ENCODE results near the gene CAB39L.

CAB39L gene

DNA sequence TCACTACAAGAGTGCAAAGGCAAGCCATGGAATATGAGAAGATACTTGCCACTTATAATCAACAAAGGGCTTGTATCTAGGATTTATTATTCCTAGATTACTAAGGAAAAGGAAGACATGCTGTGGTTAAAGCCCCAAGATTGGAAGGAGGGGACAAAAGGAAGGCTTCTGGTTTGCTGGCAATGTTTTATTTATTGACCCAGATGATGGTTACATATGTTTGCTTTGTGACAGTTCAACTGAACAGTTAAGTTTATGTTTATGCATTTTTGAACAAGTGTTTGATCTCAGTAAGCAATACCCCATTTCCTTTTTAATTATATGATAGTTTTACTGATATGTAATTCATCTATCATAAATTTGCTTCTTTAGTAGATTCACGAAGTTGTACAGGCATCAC is 155.9 kb downstream of the CAB39L start:
- CTCF ChIA-PET, result no interaction called here
- POLR2A ChIA-PET, result no interaction called here
- DNase-seq (ENCODE audit: extremely low spot score), result no peak
- TF ChIP-seq, protein P1, sequence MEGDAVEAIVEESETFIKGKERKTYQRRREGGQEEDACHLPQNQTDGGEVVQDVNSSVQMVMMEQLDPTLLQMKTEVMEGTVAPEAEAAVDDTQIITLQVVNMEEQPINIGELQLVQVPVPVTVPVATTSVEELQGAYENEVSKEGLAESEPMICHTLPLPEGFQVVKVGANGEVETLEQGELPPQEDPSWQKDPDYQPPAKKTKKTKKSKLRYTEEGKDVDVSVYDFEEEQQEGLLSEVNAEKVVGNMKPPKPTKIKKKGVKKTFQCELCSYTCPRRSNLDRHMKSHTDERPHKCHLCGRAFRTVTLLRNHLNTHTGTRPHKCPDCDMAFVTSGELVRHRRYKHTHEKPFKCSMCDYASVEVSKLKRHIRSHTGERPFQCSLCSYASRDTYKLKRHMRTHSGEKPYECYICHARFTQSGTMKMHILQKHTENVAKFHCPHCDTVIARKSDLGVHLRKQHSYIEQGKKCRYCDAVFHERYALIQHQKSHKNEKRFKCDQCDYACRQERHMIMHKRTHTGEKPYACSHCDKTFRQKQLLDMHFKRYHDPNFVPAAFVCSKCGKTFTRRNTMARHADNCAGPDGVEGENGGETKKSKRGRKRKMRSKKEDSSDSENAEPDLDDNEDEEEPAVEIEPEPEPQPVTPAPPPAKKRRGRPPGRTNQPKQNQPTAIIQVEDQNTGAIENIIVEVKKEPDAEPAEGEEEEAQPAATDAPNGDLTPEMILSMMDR (IDR thresholded peaks at IDR 0.05; ENCODE audit: control extremely low read depth, extremely low read depth, low read depth, missing control alignments), result no peak

DNA sequence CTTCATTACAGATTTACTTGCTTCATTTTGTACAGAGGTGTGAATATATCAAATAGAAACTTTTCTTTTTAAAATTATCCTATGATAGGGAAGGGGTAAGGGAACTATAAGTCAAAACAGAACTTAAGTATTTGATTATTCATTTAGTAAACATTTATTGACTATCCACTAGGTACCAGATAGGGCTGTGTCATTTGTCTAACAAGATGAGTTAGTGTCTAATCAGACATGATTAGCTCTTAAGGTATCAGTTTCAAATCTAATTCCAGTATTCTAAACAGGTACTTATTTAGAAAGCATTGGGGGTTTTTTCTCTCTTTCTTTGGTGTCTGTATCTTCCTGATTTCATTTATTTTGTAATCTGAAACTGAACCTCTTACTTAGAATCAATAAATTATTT is 164.0 kb downstream of the CAB39L start:
- DNase-seq (ENCODE audit: extremely low spot score), result no peak
- TF ChIP-seq, protein P1 (IDR thresholded peaks at IDR 0.05; ENCODE audit: control extremely low read depth, extremely low read depth, low read depth, missing control alignments), result no peak
- POLR2A ChIA-PET, result no interaction called here
- CTCF ChIA-PET, result interaction anchor here (1.0 to 6.5 kb wide), 21 partner anchors 9 to 530 kb away, joined by 3 to 44 read pairs (median 8); partner anchors contain the start of gene CDADC1

DNA sequence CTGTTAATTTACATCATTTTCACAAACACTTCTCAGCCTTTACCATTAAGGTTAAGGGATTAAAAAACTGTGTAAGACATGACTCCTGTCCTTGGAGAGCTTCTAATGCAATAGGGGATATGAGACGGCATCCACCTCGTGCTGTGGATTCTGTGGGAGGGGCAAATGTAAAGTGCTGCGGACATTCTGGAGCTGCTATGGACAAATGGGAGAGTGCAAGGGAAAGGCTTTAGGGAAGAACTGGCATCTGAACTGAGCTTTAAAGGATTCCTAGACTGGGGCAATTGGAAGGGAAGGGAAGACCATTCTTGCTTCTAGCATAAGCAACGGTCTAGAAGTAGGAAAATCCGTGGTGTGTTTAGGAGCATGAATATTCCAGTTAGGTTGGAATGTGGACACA is 164.8 kb downstream of the CAB39L start:
- ChIA-PET CTCF (interaction anchor here (0.9 to 6.5 kb wide), 16 partner anchors 9 to 529 kb away, joined by 3 to 44 read pairs (median 8); partner anchors contain the start of gene CDADC1), POLR2A (no interaction called here)
- TF ChIP-seq, protein P1 (IDR thresholded peaks at IDR 0.05; ENCODE audit: control extremely low read depth, extremely low read depth, low read depth, missing control alignments), result no peak
- no peak for DNase-seq (ENCODE audit: extremely low spot score)

DNA sequence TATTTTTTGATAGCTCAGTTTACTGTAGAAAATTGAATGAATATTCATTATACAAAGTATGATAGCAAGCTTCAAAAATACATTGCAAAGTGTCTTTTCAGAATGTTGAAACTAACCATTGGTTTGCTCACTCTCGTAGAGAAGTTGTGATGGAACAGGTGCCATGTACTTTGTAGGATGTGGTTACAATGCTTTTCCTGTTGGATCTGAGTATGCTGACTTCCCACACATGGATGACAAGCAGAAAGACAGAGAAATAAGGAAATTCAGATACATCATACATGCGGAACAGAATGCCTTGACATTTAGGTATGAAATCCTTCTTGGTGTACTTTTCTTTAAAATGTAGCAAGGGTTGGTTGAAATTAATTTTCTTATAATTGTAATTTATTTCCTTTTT is 165.7 kb downstream of the CAB39L start:
- ChIA-PET POLR2A (no interaction called here), CTCF (interaction anchor here (1.4 to 6.5 kb wide), 6 partner anchors 13 to 528 kb away, joined by 3 to 44 read pairs (median 11); partner anchors contain the start of gene CDADC1)
- TF ChIP-seq, protein P1 (IDR thresholded peaks at IDR 0.05; ENCODE audit: control extremely low read depth, extremely low read depth, low read depth, missing control alignments), result no peak

DNA sequence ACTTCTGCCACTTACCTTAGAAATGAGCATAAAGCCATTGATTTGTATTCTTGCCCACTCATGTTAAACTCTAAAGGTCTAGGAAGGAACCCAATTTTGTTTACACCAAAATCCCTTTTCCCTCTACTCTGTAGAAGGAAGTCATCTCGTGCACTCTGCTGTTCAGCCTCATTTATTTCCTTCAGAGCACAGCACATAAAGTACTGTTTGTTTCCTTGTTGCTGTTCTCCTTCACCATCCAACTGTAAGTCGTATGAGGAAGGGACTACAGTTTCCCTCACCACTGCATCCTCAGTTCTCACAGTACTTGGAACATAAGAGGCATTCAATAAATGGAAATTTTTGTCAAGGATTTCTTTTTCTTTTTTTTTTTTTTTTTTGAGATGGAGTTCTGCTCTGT is 171.6 kb downstream of the CAB39L start:
- no peak for DNase-seq (ENCODE audit: extremely low spot score)

More for the DNA sequence above, 165.7 kb downstream of the CAB39L start:
- DNase-seq (ENCODE audit: extremely low spot score), result no peak

DNA sequence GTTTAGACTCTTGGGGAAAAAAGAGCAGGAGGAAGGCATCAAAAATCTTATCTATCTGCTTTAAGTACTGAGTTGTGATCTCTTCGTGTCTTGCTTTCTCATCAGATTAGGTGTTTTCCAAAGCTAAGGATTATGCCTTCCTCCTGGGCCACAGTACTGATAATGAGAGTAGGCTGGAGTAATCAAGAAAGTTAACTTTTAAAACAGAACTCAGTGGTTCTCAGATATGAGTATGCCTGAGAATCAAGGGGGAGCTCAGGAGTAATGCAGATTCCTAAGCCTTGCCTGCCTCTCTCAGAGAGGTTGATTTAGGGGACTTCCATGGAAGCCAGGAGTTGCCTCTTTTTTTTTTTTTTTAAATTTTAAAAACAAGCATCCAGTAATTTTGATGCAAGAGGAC is 172.6 kb downstream of the CAB39L start:
- POLR2A ChIA-PET, result no interaction called here
- CTCF ChIA-PET, result interaction anchor here (1.1 to 3.0 kb wide), 7 partner anchors 9 to 336 kb away, joined by 3 to 27 read pairs (median 4); no protein-coding TSS in a partner anchor

More for the DNA sequence above, 171.6 kb downstream of the CAB39L start:
- CTCF ChIA-PET, result no interaction called here
- POLR2A ChIA-PET, result no interaction called here
- TF ChIP-seq, protein P1 (IDR thresholded peaks at IDR 0.05; ENCODE audit: control extremely low read depth, extremely low read depth, low read depth, missing control alignments), result no peak

More for the DNA sequence above, 172.6 kb downstream of the CAB39L start:
- no peak for DNase-seq (ENCODE audit: extremely low spot score)
- TF ChIP-seq, protein P1 (IDR thresholded peaks at IDR 0.05; ENCODE audit: control extremely low read depth, extremely low read depth, low read depth, missing control alignments), result no peak
